Measurements from ENCODE around the gene LRRC37A2. TPM values are rescaled to one million over a fixed set of nuclear protein-coding genes. Genes with fewer than 3 reads are reported as not detected.
A peak's percentile ranks its signal among the peaks of the same experiment; 100 is the strongest.
"Not testable (repeated sequence)": the region's sequence is repeated elsewhere in the genome, so short reads cannot be mapped to it uniquely, and the experiment has no call there.

Gene LRRC37A2
- total RNA-seq, 2 donors from 2014 or later = 6.1 to 11.5 TPM

- H3K27ac Mint-ChIP-seq; H3K9me3 Mint-ChIP-seq; DNase-seq (ENCODE audit: low spot score in 2 of 2); ATAC-seq; H3K36me3 Mint-ChIP-seq: not testable (repeated sequence)
These were observed 67.8 kb downstream of the LRRC37A2 start for GRCh38 chr17:46580082-46580481.

- H3K36me3 Mint-ChIP-seq; H3K9me3 Mint-ChIP-seq; ATAC-seq; H3K27ac Mint-ChIP-seq; DNase-seq (ENCODE audit: low spot score in 2 of 2): not testable (repeated sequence)
These were observed 73.2 kb downstream of the LRRC37A2 start for GRCh38 chr17:46585444-46585843.

GRCh38 chr17:46590157-46591146, 78.2 kb downstream of the LRRC37A2 start, which contains the start of gene NSF:
Gene NSF (plus strand): TSS chr17:46590669. CDS start chr17:46590776, 107 bp downstream.
- not testable (repeated sequence) for H3K27ac Mint-ChIP-seq; H3K36me3 Mint-ChIP-seq; DNase-seq (ENCODE audit: low spot score in 2 of 2); H3K9me3 Mint-ChIP-seq
- peak; percentile 74 to 91 for ATAC-seq

- peak; percentile 29 to 82 for ATAC-seq
- not testable (repeated sequence) for DNase-seq (ENCODE audit: low spot score in 2 of 2); H3K9me3 Mint-ChIP-seq
These were observed 79.1 kb downstream of the LRRC37A2 start for GRCh38 chr17:46591332-46591731.

GRCh38 chr17:46598344-46598931, 86.2 kb downstream of the LRRC37A2 start:
- H3K36me3 Mint-ChIP-seq; DNase-seq (ENCODE audit: low spot score in 2 of 2); H3K9me3 Mint-ChIP-seq; H3K27ac Mint-ChIP-seq: not testable (repeated sequence)
- ATAC-seq = peak; percentile 72 to 85

More at GRCh38 chr17:46591332-46591731, 79.1 kb downstream of the LRRC37A2 start:
- H3K36me3 Mint-ChIP-seq, H3K27ac Mint-ChIP-seq: not testable (repeated sequence)

GRCh38 chr17:46600767-46601166, 88.5 kb downstream of the LRRC37A2 start:
- not testable (repeated sequence) for H3K27ac Mint-ChIP-seq; H3K36me3 Mint-ChIP-seq; H3K9me3 Mint-ChIP-seq; DNase-seq (ENCODE audit: low spot score in 2 of 2)
- peak; percentile 29 to 43 for ATAC-seq

- DNase-seq (ENCODE audit: low spot score in 2 of 2); H3K36me3 Mint-ChIP-seq; H3K27ac Mint-ChIP-seq; H3K9me3 Mint-ChIP-seq: not testable (repeated sequence)
- peak; percentile 80 to 83 for ATAC-seq
These were observed 90.9 kb downstream of the LRRC37A2 start for GRCh38 chr17:46603125-46603524.

Other genes starting within 250 kb of the LRRC37A2 start
- gene LRRC37A, start 217.3 kb upstream of the LRRC37A2 start, total RNA-seq = 1 to 10 TPM; 2.3 to 3.6 TPM
- gene ARL17B, start 150.7 kb upstream of the LRRC37A2 start, total RNA-seq = 10 to 100 TPM; 15.9 to 21.0 TPM
- gene ARL17A, start 67.2 kb downstream of the LRRC37A2 start, total RNA-seq = 10 to 100 TPM; 20.6 to 27.9 TPM
- 10 to 100 TPM; 24.1 to 94.1 TPM for gene NSF, start 78.2 kb downstream of the LRRC37A2 start, total RNA-seq